NT2/D1 (cell line): ENCODE data around the gene FTO.

Experiments
- DNase-seq: peaks from one replicate; pipeline ENCODE4 v3.0.0-alpha.2; 2011; ENCODE audit warnings: low read depth, low spot score
- H3K27me3 ChIP-seq: 2 replicates; pipeline ENCODE4 v1.6.0; 2011; ENCODE audit warnings: mild to moderate bottlenecking; ENCODE audit not compliant: insufficient read length, insufficient read depth
- H3K36me3 ChIP-seq: 2 replicates; pipeline ENCODE4 v1.6.1; 2011; ENCODE audit warnings: mild to moderate bottlenecking, low read length, mixed read lengths; ENCODE audit not compliant: insufficient read depth, insufficient read length
- H3K4me1 ChIP-seq: 2 replicates; pipeline ENCODE4 v1.5.1; 2011; ENCODE audit not compliant: insufficient read depth, insufficient read length
- H3K4me3 ChIP-seq: 2 replicates; pipeline ENCODE4 v1.5.1; 2011; ENCODE audit warnings: low read depth; ENCODE audit not compliant: insufficient read length
- H3K9ac ChIP-seq: 2 replicates; pipeline ENCODE4 v1.6.0; 2011; ENCODE audit warnings: low read depth; ENCODE audit not compliant: insufficient read length
- H3K9me3 ChIP-seq: 2 replicates; pipeline ENCODE4 v1.5.1; 2011; ENCODE audit warnings: mild to moderate bottlenecking, low read length; ENCODE audit not compliant: insufficient read depth
- SUZ12 ChIP-seq: IDR thresholded peaks from 2 replicates; pipeline ENCODE4 v1.6.1; 2011; ENCODE audit not compliant: insufficient read length, insufficient read depth; ENCODE audit errors: extremely low read depth
- YY1 ChIP-seq: IDR thresholded peaks from 2 replicates; pipeline ENCODE4 v1.6.1; 2011; ENCODE audit not compliant: insufficient read length, insufficient read depth
- ZNF274 ChIP-seq: IDR thresholded peaks from 2 replicates; pipeline ENCODE4 v1.6.1; 2011; ENCODE audit warnings: mild to moderate bottlenecking, low read depth, low read length

Gene FTO

GRCh38 chr16:53966821-53967571, 263.0 kb downstream of the FTO start:
- H3K4me3 ChIP-seq, result no peak overlapping the region
- no peaks in the 10 kb centered on the region for H3K9me3 ChIP-seq
- no peaks in the 10 kb centered on the region for H3K36me3 ChIP-seq
- no peaks in the 10 kb centered on the region for H3K4me1 ChIP-seq
- DNase-seq, result no peak
- H3K9ac ChIP-seq, result no peak overlapping the region
- no peaks in the 10 kb centered on the region for H3K27me3 ChIP-seq
- TF ChIP-seq YY1 (no peak), ZNF274 (no peak), SUZ12 (no peak)

GRCh38 chr16:53967572-53967971, 263.6 kb downstream of the FTO start:
- H3K9me3 ChIP-seq, result no peaks in the 10 kb centered on the region
- no peak for DNase-seq
- no peak for TF ChIP-seq ZNF274
- no peak for TF ChIP-seq SUZ12
- no peak for TF ChIP-seq YY1
- H3K36me3 ChIP-seq, result no peaks in the 10 kb centered on the region
- H3K4me1 ChIP-seq, result no peaks in the 10 kb centered on the region
- no peak overlapping the region for H3K9ac ChIP-seq
- no peaks in the 10 kb centered on the region for H3K27me3 ChIP-seq
- H3K4me3 ChIP-seq, result no peak overlapping the region

GRCh38 chr16:53968454-53968853, 264.5 kb downstream of the FTO start:
- H3K4me3 ChIP-seq, result no peak overlapping the region
- H3K9ac ChIP-seq, result no peak overlapping the region
- no peaks in the 10 kb centered on the region for H3K36me3 ChIP-seq
- no peak for TF ChIP-seq YY1
- TF ChIP-seq SUZ12, result no peak
- no peak for TF ChIP-seq ZNF274
- no peaks in the 10 kb centered on the region for H3K27me3 ChIP-seq
- no peaks in the 10 kb centered on the region for H3K4me1 ChIP-seq
- no peaks in the 10 kb centered on the region for H3K9me3 ChIP-seq
- DNase-seq, result no peak

GRCh38 chr16:53968896-53969295, 264.9 kb downstream of the FTO start:
- H3K27me3 ChIP-seq, result no peaks in the 10 kb centered on the region
- no peaks in the 10 kb centered on the region for H3K9me3 ChIP-seq
- TF ChIP-seq SUZ12 (no peak), ZNF274 (no peak), YY1 (no peak)
- H3K9ac ChIP-seq, result no peak overlapping the region
- H3K36me3 ChIP-seq, result no peaks in the 10 kb centered on the region
- no peaks in the 10 kb centered on the region for H3K4me1 ChIP-seq
- no peak for DNase-seq
- H3K4me3 ChIP-seq, result no peak overlapping the region

GRCh38 chr16:53971616-53972015, 267.7 kb downstream of the FTO start:
- H3K9me3 ChIP-seq, result no peaks in the 10 kb centered on the region

GRCh38 chr16:53973021-53973420, 269.1 kb downstream of the FTO start:
- Histone ChIP-seq H3K9me3 (no peaks in the 10 kb centered on the region), H3K4me3 (no peak overlapping the region), H3K36me3 (no peaks in the 10 kb centered on the region), H3K27me3 (no peaks in the 10 kb centered on the region), H3K4me1 (no peaks in the 10 kb centered on the region), H3K9ac (no peak overlapping the region)
- DNase-seq, result no peak
- TF ChIP-seq YY1 (no peak), SUZ12 (no peak), ZNF274 (no peak)

More at GRCh38 chr16:53971616-53972015, 267.7 kb downstream of the FTO start:
- no peaks in the 10 kb centered on the region for H3K4me1 ChIP-seq
- TF ChIP-seq YY1, result no peak
- no peak for DNase-seq
- H3K36me3 ChIP-seq, result no peaks in the 10 kb centered on the region
- H3K9ac ChIP-seq, result no peak overlapping the region
- no peak overlapping the region for H3K4me3 ChIP-seq
- H3K27me3 ChIP-seq, result no peaks in the 10 kb centered on the region

- Histone ChIP-seq H3K27me3 (no peaks in the 10 kb centered on the region), H3K4me1 (no peaks in the 10 kb centered on the region), H3K9ac (no peak overlapping the region), H3K9me3 (no peaks in the 10 kb centered on the region), H3K4me3 (no peak overlapping the region), H3K36me3 (no peaks in the 10 kb centered on the region)
- TF ChIP-seq YY1, result no peak
- TF ChIP-seq SUZ12, result no peak
- no peak for TF ChIP-seq ZNF274
- DNase-seq, result no peak
Observed at GRCh38 chr16:53974484-53975080, 270.6 kb downstream of the FTO start.
